HG03280 (cell line): Measurements from ENCODE around the gene DNM3.

Experiments
- ATAC-seq: cut with Tn5 transposase; IDR thresholded peaks from one replicate; pipeline ENCODE4 v1.9.1; 2021; ENCODE audit warnings: mild to moderate bottlenecking, moderate library complexity; ENCODE audit not compliant: unreplicated experiment

The DNM3 gene

DNA sequence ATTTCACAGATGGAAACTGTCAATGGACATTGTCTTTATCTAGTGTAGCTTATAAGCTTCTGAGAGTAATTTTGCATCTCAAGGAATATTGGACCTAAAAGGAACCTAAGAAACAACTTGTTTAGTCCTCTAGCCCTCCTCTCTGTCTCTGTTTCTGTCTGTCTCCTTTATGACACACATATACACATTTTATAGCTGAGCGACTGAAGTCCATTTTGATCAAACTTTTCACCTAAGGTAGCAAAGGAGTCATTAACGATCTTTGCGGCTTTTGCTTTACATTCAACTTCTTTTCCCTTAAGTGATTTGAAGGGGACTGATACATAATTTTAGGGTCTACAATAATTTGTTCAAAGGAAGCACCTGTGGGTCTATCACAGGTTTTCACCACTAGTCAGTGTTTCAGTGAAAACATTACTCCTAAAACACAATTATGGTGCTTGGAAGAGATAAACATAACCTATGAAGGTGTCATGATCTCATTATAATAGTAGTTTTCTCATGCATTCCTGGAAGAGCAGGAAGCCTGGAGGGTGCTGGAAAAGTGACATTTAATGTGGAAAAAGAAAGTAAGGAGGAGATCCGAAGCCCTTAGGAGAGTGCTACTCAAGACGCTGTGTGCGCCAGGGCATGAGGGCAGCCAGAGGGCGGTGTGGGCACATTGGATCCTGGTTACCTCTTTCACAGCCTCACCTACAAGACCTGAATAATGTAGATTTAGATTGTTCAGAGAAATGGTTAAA is 248.6 kb downstream of the DNM3 start:
- peak; percentile 52 for ATAC-seq

DNA sequence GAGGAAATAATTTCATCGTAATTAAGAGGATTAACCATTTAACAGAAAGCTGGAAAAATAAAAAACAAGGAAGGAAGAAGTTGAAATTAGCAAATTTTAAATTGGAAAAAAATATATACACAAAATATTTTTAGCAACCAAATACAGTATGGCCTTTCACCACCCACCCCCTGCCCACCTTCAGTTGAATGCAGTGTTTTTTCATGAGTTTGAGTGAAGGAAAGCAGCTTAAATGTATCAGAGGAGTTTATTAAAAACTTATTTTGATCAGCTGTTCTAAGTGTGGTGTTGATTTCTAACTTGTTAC is 249.2 kb downstream of the DNM3 start:
- ATAC-seq: no peak

DNA sequence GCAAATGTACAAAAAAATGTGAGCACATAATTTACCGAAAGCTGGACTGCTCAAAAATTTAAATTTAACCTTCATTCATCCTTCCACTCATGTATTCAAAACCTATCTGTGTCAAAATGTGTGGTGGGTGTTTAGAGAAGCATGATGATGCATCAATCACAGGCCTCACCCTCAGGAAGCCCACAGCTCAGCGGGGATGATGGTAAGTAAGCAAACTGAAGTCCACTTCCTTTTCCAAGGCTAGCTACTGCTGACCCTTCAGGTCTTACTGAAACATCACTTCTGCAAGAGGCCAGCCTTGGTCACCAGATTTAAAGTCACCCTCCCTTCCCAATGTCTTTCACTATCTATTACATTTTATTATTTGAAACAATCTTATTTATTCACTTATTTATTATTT is 254.5 kb downstream of the DNM3 start:
- ATAC-seq: no peak

DNA sequence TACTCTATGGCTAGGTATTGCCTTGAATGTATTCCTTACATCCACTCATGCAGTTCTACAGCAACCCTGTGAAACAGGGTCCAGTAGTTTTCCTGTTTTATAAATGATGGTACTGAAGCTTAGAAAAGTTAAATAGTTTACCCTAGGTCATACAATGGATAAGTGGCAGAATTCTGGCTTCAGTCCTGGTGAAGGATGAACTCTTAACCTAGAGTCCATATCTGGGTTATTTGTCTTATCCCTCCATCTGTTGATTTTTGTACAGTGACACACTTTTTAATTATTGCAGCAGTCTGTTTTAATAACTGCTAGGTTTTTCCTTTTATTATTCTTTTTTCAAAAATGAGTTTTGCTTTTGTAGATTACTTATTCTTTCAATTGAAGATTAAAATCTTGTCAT is 263.9 kb downstream of the DNM3 start:
- ATAC-seq: no peak

DNA sequence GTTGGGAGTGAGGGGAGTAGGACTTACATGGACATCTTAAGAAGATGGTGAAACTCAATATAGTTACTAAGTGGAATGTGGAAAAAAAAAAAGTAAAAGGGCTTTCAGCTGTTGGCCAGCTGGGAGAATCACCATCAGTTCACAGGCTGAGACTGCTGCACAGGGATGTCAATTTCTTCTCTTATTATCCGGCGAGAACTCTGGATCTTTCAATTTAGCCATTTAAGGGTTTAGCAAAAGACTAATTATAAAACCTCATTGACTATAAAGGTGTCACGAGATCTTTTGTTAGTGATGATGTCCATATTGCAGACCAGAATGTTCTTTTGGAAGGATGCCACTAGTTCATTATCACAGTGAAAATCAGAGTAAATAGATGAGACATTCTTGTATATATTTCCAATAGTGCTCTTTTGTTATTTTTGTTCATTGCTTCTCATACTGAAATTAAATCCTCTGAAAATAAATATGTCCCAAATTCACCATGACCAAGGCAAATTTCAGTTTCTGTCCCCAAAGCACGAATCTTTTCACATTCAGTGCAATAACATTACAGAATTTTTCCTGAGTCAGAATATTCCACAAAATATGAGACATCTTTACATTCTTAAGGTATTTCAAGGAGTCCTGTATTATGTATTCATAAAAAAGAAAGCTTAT is 266.1 kb downstream of the DNM3 start:
- ATAC-seq: no peak

DNA sequence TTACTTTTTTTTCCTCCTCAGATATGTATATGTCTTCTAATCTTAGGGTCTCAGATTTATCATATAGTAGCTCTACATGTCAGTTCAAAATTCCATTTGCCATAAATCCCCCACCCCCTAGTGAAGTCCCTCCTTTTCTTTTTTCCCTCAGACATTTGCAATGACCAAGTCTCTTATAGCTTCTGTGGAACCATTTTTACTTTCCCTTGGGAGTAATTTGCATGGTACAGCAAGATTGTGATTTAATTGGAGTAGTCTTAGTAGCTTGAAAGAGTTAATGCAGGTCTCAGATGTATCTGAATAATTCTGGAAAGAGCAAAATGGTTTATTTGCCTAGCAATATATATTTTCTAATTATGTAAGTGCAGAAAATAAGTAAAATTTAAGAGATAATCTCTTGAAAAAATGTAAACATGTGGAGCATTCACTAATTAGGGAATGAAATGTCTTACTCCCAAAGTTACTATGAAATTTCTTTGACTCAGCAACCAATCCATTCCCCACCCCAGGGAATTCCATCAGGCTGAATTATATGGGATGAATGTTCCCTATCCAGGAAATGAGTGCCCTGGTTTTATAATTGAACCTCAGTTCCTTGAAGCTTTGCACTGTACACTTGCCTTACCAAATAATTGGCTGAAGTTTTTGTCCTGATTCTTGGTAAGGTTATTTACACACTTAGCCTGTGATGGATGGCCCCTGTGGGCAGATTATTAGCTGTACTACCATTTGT is 267.0 kb downstream of the DNM3 start:
- no peak for ATAC-seq

DNA sequence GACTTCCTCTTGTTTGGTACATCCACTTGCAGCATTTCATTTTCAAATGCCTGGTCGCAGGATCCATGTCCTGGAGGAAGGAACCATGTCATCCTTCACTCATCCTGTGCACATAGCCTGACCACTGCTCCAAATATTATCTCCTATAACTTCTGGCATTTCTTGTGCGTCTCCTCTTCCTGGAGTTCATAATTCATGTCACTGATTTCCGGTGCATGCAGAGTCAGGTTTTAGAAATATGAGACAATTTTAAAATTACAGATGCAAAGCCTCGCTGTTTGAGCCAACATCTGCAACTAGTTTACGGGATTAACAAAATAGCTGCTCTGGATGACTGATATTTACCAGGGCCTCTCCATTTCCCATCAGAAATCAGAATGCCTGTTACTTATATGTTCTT is 268.1 kb downstream of the DNM3 start:
- ATAC-seq: no peak

DNA sequence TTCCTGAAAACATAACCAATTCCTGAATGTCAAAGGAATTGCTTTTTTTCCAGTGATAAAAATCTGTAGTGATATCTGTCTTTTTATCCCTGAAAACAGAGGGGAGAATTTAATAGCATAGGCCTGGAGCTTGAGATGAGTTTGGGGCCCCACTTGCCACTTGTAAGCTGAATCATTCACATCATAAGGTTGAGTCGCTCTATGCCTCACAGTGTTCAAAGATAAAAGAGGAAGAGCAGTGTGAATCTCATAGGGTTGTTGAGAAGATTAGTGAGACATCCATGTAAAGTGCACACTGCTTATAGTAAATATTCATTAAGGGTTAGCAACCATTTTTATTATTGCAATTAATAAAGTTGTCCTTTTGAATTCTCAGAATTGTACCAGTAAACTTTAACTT is 271.3 kb downstream of the DNM3 start:
- ATAC-seq: no peak

DNA sequence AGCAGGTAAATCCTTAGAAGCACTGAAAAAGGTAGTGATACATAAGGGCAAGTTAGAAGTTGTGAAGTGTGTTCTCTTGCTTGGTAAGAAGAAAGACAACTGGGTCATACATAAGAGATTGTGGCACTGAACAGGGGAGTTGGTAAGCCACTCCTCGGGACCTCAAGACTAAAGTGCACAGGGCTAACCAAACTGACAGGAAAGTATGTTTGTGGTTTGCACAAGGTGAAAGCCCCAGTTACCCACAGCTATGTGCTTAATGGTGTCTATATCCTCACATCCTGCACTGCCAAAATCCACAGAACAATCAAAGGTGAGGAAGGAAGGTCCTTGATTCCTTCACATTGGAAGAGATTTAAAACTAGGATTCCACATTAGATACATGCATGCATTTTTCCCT is 276.5 kb downstream of the DNM3 start:
- no peak for ATAC-seq

DNA sequence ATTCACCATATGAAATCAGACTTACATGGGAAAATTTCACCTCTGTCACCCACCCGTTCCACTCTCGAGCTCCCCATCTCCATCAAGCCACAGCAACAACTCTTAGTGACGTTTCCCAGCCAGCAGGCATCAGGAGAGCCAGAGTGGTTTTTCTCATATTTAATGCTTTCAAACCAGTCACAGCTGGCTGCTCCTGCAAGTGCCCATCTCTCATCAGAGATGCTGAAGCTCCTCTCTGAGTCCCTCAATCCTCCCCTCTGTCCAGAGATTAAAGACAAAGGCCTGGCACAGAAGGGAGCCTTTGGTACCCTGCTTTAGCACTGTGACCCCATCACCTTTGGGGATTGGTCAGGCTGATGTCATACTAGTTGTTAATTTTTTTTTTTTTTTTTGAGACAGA is 277.3 kb downstream of the DNM3 start:
- no peak for ATAC-seq

DNA sequence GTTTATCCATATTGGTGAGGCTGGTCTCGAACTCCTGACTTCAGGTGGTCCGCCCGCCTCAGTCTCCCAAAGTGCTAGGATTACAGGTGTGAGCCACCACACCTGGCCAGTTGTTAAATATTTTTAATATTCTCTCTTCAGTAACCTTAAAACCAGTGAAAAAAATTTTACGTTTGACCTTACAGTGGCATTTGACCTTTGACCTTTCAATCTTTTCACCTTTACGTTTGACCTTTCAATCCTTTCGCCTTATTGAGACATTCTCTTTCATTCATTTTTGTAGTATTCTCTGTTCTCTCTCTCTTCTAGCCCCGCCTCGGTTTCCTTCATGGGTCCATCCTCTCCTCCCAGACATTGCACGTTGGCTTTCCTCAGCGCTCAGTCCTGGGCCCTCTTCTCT is 277.9 kb downstream of the DNM3 start:
- ATAC-seq: no peak

DNA sequence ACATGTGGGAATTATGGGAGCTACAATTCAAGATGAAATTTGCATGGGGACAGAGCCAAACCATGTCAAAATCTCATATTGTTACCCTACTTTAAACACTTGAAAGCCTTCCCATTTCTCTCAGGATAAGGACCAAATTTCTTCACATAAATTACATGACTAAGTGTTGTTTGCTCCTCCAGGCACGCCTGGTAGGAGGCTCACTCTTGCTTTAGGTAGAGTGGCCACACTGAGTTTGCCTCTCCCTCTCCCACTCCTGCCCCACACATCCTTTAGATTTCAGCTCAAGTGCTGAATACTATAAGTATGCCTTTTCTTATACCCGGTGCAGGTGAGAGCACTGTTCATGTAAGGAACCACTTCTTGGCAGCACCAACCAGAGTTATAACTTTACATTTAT is 279.1 kb downstream of the DNM3 start:
- ATAC-seq: no peak

DNA sequence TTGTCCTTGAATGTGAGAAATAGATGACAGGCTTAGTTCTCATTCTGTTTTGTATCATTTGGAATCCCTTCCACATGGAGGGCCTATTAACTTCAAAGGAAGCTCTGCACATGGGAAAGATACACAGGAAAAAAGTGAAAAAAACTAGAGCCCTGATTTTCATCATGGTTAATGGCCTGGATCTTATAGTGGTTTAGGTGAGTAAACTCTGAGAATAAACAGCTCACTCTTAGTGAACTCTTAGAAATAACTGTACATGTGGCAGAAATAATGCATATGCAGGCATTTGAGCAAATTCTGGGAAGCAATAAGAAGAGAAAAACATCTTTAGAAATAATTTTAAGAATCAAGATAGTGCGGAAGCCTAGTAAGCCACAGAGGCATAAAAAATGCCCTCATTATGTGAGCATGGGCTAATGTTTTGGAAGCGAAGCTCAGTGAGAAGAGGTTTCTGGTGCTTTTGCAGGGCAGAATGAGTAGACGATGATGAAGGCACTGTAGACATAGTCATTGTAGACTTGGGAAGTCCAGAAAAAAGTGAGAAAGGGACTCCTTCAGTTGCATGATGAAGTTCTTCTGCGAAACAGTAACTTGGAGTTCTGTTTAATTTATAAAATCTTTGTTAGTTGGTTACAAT is 279.9 kb downstream of the DNM3 start:
- no peak for ATAC-seq

DNA sequence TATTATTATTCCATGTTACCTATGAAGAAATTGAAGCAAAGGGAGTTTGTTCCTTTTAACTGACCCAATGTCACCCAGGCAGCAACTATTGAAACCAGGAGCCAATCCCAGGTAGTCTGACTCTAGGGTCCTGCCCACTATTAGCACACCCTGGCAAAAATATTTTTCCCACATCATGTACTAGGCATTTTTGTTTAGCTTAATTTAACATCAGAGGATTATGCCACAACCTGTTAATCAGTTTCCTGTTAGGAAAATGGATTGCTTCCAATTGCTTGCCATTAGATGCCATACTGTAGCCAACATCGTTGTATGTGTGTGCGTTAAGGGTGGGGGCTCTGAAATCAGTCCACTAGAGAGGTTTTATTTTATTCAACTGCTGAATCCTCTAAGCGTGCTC is 281.1 kb downstream of the DNM3 start:
- no peak for ATAC-seq

DNA sequence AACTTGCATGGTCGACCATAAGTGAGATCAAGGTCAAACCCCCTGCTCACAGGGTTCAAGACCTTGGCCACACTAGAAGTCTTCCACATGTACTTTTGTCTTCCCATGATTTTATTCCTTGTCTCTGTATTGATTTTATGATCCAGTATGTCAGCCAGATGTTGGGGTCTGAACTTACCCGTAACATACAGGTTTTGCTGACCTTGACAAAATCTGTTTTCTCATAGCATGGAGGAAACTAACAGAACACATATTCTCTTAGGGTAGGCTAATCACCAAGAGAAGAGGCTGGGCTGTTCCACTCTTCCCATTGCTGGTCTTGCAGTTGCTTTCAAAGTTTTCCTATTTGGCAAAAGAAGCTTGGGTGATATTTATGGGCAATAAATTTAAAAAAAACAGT is 284.0 kb downstream of the DNM3 start:
- no peak for ATAC-seq

DNA sequence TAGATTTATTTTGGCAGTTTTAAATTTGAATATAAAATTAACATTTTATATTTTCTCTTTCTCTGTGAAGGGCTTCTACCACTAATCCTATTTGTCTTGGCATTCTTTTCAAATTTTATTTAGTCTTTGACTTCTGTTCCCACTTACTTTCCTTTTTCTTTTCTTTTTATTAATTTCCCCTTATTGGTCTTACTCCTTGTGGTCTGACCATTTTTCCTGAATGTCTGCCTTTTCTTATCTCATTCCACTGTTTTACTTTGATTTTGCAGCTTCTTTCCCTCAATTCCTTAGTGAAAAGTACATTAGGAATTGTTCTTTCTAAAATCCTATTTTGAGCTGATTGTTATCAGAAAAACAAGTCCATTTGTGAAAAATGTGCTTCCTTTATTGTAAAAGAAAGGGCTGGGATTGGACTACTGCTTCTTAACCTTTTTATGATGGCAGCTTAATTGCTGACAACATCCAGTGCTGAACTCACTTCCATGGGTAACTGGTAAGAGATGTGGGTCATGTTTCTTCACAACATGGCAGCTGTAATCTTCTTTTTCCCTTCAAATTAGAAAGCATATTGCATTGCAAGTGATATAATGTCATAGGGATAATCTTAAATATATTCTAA is 284.6 kb downstream of the DNM3 start:
- ATAC-seq: no peak

DNA sequence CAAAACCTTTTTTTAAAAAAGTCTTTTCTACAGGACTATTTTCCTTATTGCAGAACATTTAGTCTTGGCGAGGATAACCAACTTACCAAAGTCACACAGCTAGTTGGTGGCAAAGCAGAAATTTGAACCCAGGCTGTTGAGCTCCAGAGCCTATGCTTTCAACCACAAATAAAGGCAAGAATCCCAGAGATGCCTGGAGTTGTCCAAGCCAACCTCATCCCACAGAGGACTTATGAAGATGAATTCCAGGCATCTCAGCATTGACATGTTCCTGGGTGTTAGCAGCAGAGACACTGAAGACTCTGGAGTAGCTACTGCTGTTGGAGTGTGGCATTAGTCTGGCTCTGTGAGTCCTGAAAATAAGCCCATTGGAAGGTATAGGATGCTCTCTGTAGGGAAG is 291.5 kb downstream of the DNM3 start:
- ATAC-seq: no peak

DNA sequence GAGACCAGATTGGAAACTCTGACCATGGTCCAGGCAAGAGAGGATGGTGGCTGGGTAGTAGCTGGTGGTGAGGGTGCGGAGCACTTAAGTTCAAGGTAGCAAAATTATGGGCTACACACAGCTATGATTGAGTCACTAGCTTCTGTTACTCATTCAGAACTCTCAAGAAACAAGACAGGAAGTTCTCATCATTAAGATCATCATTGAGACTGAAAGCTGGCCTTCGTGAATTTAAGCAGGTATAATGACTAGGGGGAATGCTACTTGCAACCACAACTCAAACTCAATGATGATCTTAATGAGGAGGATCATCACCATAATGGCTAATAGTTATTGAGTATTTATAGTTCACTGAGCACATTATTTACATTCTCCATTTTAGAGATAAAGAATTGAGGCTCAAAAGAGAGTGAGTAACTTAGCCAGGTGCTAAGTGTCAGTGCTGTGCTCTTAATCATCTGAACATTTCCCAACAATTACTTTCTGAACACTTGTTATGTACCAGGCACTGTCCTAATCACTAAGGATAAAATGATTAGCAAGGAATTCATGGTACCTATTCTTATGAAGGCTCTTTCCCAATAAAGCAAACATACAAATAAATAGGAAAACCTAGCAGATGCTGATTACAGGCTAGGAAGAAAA is 292.9 kb downstream of the DNM3 start:
- ATAC-seq: no peak

DNA sequence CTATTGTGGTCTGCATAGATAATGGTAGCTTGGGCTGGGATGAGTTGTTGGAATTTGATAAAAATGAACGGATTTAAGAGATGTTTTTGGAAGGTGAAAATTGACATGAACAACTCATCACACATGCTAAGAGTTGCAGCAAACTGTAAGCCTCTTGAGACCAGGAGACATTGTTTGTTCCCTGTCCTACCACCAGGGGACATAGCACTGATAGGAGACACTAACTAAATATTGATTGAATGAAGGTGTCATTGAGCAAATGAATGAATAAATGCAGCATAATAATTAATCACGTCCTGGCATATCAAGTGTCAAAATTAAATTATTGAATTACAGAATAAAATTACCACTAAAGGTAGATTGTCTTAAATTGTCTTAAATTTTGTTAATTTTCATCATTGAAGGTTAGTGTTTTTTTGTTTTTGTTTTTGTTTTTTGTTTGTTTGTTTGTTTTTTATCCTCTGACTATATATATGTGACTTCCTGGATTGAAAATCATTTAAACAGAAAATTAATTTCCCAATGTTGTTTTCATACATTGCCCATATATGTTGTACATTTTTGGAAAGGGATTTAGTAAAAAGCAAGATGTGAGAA is 293.9 kb downstream of the DNM3 start:
- peak; percentile 77 for ATAC-seq

DNA sequence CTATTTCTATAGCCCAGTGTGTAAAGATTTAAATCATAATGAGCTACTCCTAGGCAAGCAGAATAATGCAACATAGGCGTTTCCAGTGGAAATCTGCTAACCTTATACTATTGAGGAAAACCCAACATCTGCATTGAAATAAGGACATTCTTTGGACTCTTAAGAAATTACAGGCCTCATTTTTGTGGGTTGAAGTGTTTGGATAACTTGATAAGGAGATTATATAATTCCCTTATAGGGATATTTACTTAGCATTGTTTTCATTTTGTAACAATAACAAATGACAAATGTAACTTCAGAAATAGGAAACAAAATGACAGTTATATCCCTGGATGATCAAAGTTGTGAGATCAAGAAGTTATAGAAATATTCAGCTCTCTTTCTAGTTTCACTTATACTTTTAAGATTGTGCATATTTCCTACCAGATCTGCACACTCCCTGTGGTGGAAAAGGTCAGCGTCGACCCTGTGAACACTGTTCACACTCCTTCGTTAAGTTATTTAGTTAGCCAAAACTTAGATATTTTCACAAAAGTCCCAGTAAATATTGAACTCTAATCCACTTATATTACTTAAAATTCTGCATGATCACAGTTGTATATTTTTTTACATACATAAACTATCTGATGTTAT is 294.8 kb downstream of the DNM3 start:
- no peak for ATAC-seq
